ENCODE measurements around the gene ASCC3.
A peak's percentile ranks its signal among the peaks of the same experiment; 100 is the strongest.

Gene ASCC3

GRCh38 chr6:100573166-100573565, 308.0 kb downstream of the ASCC3 start:
- no peak for DNase-seq

GRCh38 chr6:100568255-100568654, 312.9 kb downstream of the ASCC3 start:
- no peak for DNase-seq

GRCh38 chr6:100566563-100566962, 314.6 kb downstream of the ASCC3 start:
- DNase-seq, result no peak

- DNase-seq, result no peak
Observed at GRCh38 chr6:100565439-100566104, 315.6 kb downstream of the ASCC3 start.

- no peak for DNase-seq
Observed at GRCh38 chr6:100559859-100560258, 321.3 kb downstream of the ASCC3 start.

- DNase-seq, result peak; percentile 64
Observed at GRCh38 chr6:100554228-100554627, 326.9 kb downstream of the ASCC3 start.

GRCh38 chr6:100553243-100553642, 327.9 kb downstream of the ASCC3 start:
- peak; percentile 77 for DNase-seq

GRCh38 chr6:100549406-100550167, 331.5 kb downstream of the ASCC3 start:
- no peak for DNase-seq

- DNase-seq, result no peak
Observed at GRCh38 chr6:100538086-100538485, 343.0 kb downstream of the ASCC3 start.

- no peak for DNase-seq
Observed at GRCh38 chr6:100518588-100518987, 362.5 kb downstream of the ASCC3 start.

- DNase-seq, result no peak
Observed at GRCh38 chr6:100517633-100518032, 363.5 kb downstream of the ASCC3 start.

GRCh38 chr6:100517106-100517505, 364.0 kb downstream of the ASCC3 start:
- no peak for DNase-seq

GRCh38 chr6:100514660-100515059, 366.5 kb downstream of the ASCC3 start:
- no peak for DNase-seq

- no peak for DNase-seq
Observed at GRCh38 chr6:100512203-100512862, 368.8 kb downstream of the ASCC3 start.

GRCh38 chr6:100509101-100509500, 372.0 kb downstream of the ASCC3 start:
- no peak for DNase-seq

- no peak for DNase-seq
Observed at GRCh38 chr6:100506651-100507050, 374.5 kb downstream of the ASCC3 start.

GRCh38 chr6:100504786-100505737, 376.1 kb downstream of the ASCC3 start:
- DNase-seq, result no peak

GRCh38 chr6:100503043-100503705, 378.0 kb downstream of the ASCC3 start:
- DNase-seq, result no peak

GRCh38 chr6:100493206-100493888, 387.8 kb downstream of the ASCC3 start:
- DNase-seq, result no peak

GRCh38 chr6:100491952-100492670, 389.0 kb downstream of the ASCC3 start:
- DNase-seq, result peak; percentile 52

GRCh38 chr6:100490065-100490464, 391.1 kb downstream of the ASCC3 start:
- DNase-seq, result no peak

All from SHP77 treated with DMSO at 0.1 percent for 48 hours (cell line).